C4-2B (cell line): ENCODE data around the gene RAB3B.
"Not testable (repeated sequence)": the region's sequence is repeated elsewhere in the genome, so short reads cannot be mapped to it uniquely, and the experiment has no call there.

ENCODE experiments used
- H3K27ac ChIP-seq: fragments of 450-650 bp; 2 replicates; pipeline ENCODE4 v1.5.1; 2017
- CTCF ChIP-seq: fragments of 450-650 bp; conservative IDR thresholded peaks from 2 replicates; pipeline ENCODE4 v1.5.1; 2017; ENCODE audit warnings: mild to moderate bottlenecking
- ZFX ChIP-seq: fragments of 450-650 bp; IDR thresholded peaks from 2 replicates; pipeline ENCODE4 v1.6.1; 2017

The RAB3B gene

GRCh38 chr1:51990478-51990965 lies at the start of gene RAB3B:
RAB3B (minus strand) TSS chr1:51990700; CDS start chr1:51977117, 13,583 bp downstream.
- peak within 1 kb of the TSS; percentile 75 for H3K27ac ChIP-seq
- no peak for TF ChIP-seq CTCF
- no peak for TF ChIP-seq ZFX

GRCh38 chr1:52037909-52038308 lies 47.4 kb upstream of the RAB3B start:
- TF ChIP-seq CTCF = no peak
- TF ChIP-seq ZFX = no peak
- no peak overlapping the region for H3K27ac ChIP-seq

GRCh38 chr1:52037402-52037814 lies 46.9 kb upstream of the RAB3B start:
- no peak for TF ChIP-seq ZFX
- no peak overlapping the region for H3K27ac ChIP-seq

GRCh38 chr1:52034050-52034384 lies 43.5 kb upstream of the RAB3B start:
- peak overlapping the region; percentile 88; the same call in 1 of the 2 replicates for H3K27ac ChIP-seq
- TF ChIP-seq ZFX (no peak), CTCF (no peak)

- TF ChIP-seq ZFX (peak; percentile 51), CTCF (no peak)
- peak within 1 kb of the TSS; percentile 88 for H3K27ac ChIP-seq
Measured at GRCh38 chr1:52033190-52034049, 42.9 kb upstream of the RAB3B start, which contains the start of gene KTI12. KTI12 (minus strand) TSS chr1:52033810; CDS start chr1:52033761, 49 bp downstream.

GRCh38 chr1:52032785-52033131 lies 42.3 kb upstream of the RAB3B start:
- no peak for TF ChIP-seq ZFX
- TF ChIP-seq CTCF = no peak
- H3K27ac ChIP-seq = peak overlapping the region; percentile 88

- peak overlapping the region; percentile 88 for H3K27ac ChIP-seq
- TF ChIP-seq CTCF (no peak), ZFX (no peak)
Measured at GRCh38 chr1:52032124-52032784, 41.8 kb upstream of the RAB3B start.

- not testable (repeated sequence) for H3K27ac ChIP-seq
Measured at GRCh38 chr1:52028839-52029238, 38.3 kb upstream of the RAB3B start.
